OCI-LY3 (cell line): ENCODE measurements around the gene SLC52A3.
A peak's percentile ranks its signal among the peaks of the same experiment; 100 is the strongest.

Experiments
- H2AFZ ChIP-seq: fragments of 200-600, 300-600 bp; shearing (Covaris generic); 2 replicates; pipeline ENCODE4 v1.6.0; 2014; ENCODE audit warnings: antibody characterized with exemption, low read depth, low read length
- H3K27ac ChIP-seq: fragments of 200-600, 300-600 bp; sonication (generic); 2 replicates; pipeline ENCODE4 v1.5.1; 2014; ENCODE audit warnings: mild to moderate bottlenecking, low read length, moderate library complexity, mixed read lengths
- H3K27me3 ChIP-seq: fragments of 200-600, 300-600 bp; sonication (generic); 2 replicates; pipeline ENCODE4 v1.6.1; 2014; ENCODE audit warnings: low read depth, low read length, mixed read lengths
- H3K36me3 ChIP-seq: fragments of 200-600, 300-600 bp; sonication (generic); replicated peaks from 2 replicates; pipeline ENCODE3; 2014; ENCODE audit warnings: low read depth, low read length, mixed read lengths
- H3K4me1 ChIP-seq: fragments of 300-600, 200-600 bp; sonication (generic); 2 replicates; pipeline ENCODE4 v1.6.1; 2014; ENCODE audit warnings: low read length, mixed read lengths
- H3K4me2 ChIP-seq: fragments of 200-600, 300-600 bp; sonication (generic); 2 replicates; pipeline ENCODE4 v1.6.1; 2014; ENCODE audit warnings: low read length, mixed read lengths
- H3K4me3 ChIP-seq: fragments of 300-600, 200-600 bp; sonication (generic); 2 replicates; pipeline ENCODE4 v1.5.1; 2014; ENCODE audit warnings: antibody characterized with exemption, mild to moderate bottlenecking, low read length, moderate library complexity
- H3K79me2 ChIP-seq: fragments of 300-600, 200-600 bp; shearing (Covaris generic); 2 replicates; pipeline ENCODE4 v1.6.1; 2014; ENCODE audit warnings: mild to moderate bottlenecking, low read length, mixed read lengths
- H3K9ac ChIP-seq: fragments of 300-600, 200-600 bp; shearing (Covaris generic); 2 replicates; pipeline ENCODE4 v1.6.0; 2014; ENCODE audit warnings: mild to moderate bottlenecking, low read length, moderate library complexity
- H3K9me3 ChIP-seq: fragments of 200-600, 300-600 bp; shearing (Covaris generic); 2 replicates; pipeline ENCODE4 v1.6.1; 2014; ENCODE audit warnings: low read length, mixed read lengths; ENCODE audit not compliant: insufficient read depth
- H4K20me1 ChIP-seq: fragments of 200-600, 300-600 bp; sonication (generic); 2 replicates; pipeline ENCODE4 v1.6.1; 2016; ENCODE audit warnings: low read length, mixed read lengths; ENCODE audit not compliant: insufficient read depth
- CTCF ChIP-seq: fragments of 200-600, 300-600 bp; sonication (generic); IDR thresholded peaks from 2 replicates; pipeline ENCODE4 v1.5.1; 2014; ENCODE audit warnings: antibody characterized with exemption, low read length, low read depth
- EZH2phosphoT487 ChIP-seq: fragments of 200-600 bp; shearing (Covaris generic); IDR thresholded peaks from 2 replicates; pipeline ENCODE4 v1.6.1; 2018; ENCODE audit warnings: antibody characterized with exemption, mixed run types, low read depth

Gene SLC52A3

GRCh38 chr20:764255-764654, 4.0 kb downstream of the SLC52A3 start:
- Histone ChIP-seq H3K4me1 (peaks cover 7% of the 10 kb centered on the region; the same call in 1 of the 2 replicates), H3K36me3 (no peaks in the 10 kb centered on the region), H2AFZ (no peak overlapping the region), H3K27ac (no peak overlapping the region), H3K4me2 (no peak overlapping the region), H3K9ac (no peak overlapping the region), H4K20me1 (no peaks in the 10 kb centered on the region), H3K79me2 (no peaks in the 10 kb centered on the region), H3K9me3 (no peaks in the 10 kb centered on the region), H3K27me3 (peaks cover 5% of the 10 kb centered on the region; the same call in 1 of the 2 replicates), H3K4me3 (no peak overlapping the region)
- TF ChIP-seq EZH2phosphoT487 (no peak), CTCF (no peak)

- Histone ChIP-seq H3K4me3 (no peak overlapping the region), H3K36me3 (no peaks in the 10 kb centered on the region), H3K79me2 (no peaks in the 10 kb centered on the region), H3K4me2 (no peak overlapping the region), H3K4me1 (peaks cover 7% of the 10 kb centered on the region; the same call in 1 of the 2 replicates), H3K27ac (no peak overlapping the region), H3K27me3 (peaks cover 13% of the 10 kb centered on the region), H3K9me3 (no peaks in the 10 kb centered on the region), H3K9ac (no peak overlapping the region), H2AFZ (no peak overlapping the region), H4K20me1 (no peaks in the 10 kb centered on the region)
- TF ChIP-seq CTCF = no peak
These were observed 6.6 kb downstream of the SLC52A3 start for GRCh38 chr20:761418-762381.

- Histone ChIP-seq H3K27me3 (peaks cover 11% of the 10 kb centered on the region), H2AFZ (no peak overlapping the region), H3K9me3 (no peaks in the 10 kb centered on the region), H4K20me1 (no peaks in the 10 kb centered on the region), H3K4me1 (peaks cover 7% of the 10 kb centered on the region; the same call in 1 of the 2 replicates), H3K27ac (no peak overlapping the region), H3K79me2 (no peaks in the 10 kb centered on the region), H3K4me2 (no peak overlapping the region), H3K4me3 (no peak overlapping the region), H3K36me3 (no peaks in the 10 kb centered on the region), H3K9ac (no peak overlapping the region)
- TF ChIP-seq EZH2phosphoT487 = no peak
- TF ChIP-seq CTCF = peak; percentile 64
These were observed 7.4 kb downstream of the SLC52A3 start for GRCh38 chr20:760751-761417.

- Histone ChIP-seq H4K20me1 (no peaks in the 10 kb centered on the region), H3K4me1 (no peaks in the 10 kb centered on the region), H3K9me3 (no peaks in the 10 kb centered on the region), H3K36me3 (no peaks in the 10 kb centered on the region), H3K27ac (no peak overlapping the region), H2AFZ (no peak overlapping the region), H3K79me2 (no peaks in the 10 kb centered on the region), H3K4me2 (no peak overlapping the region), H3K9ac (no peak overlapping the region), H3K27me3 (peaks cover 11% of the 10 kb centered on the region), H3K4me3 (no peak overlapping the region)
- TF ChIP-seq EZH2phosphoT487 = no peak
- no peak for TF ChIP-seq CTCF
These were observed 10.8 kb downstream of the SLC52A3 start for GRCh38 chr20:757506-757905.
